GM19025 (cell line): ENCODE measurements around the gene CERK.
A peak's percentile ranks its signal among the peaks of the same experiment; 100 is the strongest.

Source experiments
- ATAC-seq: cut with Tn5 transposase; IDR thresholded peaks from one replicate; pipeline ENCODE4 v1.9.1; 2021; ENCODE audit warnings: mild to moderate bottlenecking, low read depth, moderate library complexity; ENCODE audit not compliant: unreplicated experiment

CERK gene

DNA sequence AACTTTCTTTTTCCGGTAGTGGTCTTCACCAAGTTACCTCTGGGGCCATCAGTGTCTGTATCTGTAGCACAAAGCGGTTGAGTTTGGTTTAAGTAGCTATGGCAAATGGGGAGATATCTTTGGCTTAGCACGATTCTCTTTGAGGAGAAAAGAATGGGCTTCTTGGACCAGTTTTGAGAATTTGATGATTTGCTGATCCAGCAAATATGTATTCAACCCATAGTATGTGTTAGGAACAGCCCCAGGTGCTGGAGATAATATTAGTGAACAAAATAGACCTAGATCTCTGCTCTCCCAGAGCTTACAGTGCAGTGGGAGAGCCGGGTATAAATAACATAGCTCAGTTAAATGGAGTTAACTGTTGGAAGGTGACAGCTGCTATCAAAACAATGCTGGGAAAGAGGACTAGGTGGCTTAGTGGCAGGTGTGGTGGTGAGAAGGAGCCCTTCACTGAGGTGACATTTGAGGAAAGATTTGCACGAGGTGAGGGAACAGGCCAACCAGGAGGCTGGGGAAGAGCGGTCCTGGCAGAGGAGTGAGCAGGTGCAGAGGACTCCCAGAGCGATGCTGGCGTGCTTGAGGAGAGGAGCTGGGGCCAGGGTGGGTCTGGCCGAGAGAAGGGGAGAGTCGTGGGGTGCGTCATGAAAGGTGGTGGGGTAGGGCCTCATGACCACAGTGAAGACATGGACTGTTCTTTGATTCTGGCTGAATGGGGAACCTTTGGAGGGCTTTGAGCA, 29.4 kb upstream of the CERK start:
- ATAC-seq, result no peak

GRCh38 chr22:46766611-46767010, 28.6 kb upstream of the CERK start:
- ATAC-seq, result no peak

GRCh38 chr22:46764779-46765485, 26.9 kb upstream of the CERK start:
- ATAC-seq, result no peak

DNA sequence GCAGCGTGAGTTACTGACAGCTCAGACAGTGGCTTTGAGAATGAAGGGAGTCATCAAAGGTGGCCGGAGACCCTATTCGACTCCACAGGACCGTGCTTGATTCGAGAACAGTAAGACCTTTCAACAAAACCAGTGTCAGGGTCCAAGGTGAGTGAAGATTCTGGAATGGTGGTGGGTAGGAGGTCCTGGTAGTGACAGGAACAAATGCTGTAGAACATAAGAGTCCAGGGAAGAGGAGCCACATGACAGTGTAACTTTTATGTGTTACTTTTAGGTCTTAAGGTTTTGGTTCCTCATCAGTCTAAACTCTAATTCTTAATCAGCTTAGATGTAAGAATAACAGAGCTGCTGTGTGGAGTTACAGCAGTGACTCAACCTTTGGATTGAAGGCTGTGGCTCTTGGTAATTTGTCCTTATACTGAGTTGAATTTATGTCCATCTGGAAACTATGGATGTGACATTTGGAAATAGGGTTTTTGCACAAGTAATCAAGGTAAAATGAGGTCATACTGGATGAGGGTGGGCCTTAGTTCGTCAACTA, 26.2 kb upstream of the CERK start:
- no peak for ATAC-seq

DNA sequence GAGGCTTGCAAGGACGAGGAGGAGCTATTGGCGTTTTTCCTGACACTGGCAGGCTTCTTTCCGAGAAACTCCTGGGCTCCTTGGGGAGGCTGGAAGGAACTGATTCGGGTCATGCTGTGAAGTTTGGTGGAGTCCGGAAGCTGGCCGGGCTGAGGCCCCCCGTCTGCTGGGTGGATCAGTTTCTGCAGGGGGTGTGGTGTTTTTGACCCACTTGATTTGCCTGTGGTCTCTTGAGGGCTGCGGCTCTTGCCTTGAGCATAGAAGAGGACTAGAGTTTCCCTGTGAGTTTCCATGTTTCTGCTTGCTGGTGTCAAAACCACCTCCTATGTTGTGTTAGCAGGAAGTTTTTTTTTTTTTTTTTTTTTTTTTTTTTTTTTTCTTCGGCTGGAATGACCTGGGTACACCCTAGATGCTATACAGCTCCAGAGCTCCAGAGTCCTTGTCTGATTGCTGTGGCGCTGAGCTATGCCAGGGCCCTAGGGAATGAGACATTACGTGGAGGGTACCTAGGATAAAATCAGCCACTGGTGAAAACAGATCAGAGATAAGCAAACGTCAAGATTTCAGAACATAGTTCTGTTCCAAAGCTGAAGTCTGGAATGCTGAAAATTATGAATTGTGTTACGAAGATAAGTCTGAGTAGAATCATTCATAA, 25.1 kb upstream of the CERK start:
- peak; percentile 60 for ATAC-seq

DNA sequence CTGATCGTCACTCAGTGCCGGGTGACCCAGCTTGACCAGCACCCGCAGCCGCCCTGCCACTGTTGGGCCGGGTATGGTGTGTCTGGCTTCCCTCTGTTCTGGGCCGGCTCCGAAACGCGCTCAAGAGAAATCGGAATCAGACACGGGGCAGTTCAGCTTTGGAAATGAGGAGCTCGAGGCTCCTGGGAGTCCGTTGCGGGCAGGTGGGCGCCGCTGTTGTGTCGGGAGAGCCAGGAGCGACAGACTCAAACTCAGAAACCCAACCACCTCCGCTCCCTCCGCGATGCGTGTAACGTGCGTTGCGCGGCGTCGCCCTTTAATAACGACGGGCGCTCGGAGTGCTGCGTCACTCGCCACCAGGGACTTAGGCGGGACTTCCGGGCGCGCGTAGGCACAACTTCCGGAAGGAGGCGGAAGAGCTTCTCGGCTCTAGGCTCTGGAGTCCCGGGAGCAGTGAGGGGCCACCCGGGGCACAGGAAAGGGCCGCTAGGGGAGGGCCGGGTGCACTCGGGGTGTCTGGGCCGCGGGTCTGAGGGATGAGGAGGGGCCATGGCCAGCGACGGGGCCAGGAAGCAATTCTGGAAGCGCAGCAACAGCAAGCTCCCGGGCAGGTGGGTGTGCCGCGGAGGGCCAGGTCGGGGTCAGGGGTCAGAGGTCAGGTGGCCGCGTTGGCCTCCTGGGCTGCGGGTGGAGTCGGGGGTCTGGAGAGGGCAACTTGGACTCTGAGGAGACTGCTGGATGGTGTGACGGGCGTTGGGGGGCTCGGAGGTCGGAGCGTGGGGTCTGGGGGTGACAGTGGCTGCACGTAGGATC, 24.4 kb upstream of the CERK start, which contains the start of gene TBC1D22A:
Gene TBC1D22A, plus strand, starts transcription at position 413 of the 813 bp plus-strand sequence. Its CDS starts 137 bp downstream, at position 550.
- peak; percentile 64 for ATAC-seq

DNA sequence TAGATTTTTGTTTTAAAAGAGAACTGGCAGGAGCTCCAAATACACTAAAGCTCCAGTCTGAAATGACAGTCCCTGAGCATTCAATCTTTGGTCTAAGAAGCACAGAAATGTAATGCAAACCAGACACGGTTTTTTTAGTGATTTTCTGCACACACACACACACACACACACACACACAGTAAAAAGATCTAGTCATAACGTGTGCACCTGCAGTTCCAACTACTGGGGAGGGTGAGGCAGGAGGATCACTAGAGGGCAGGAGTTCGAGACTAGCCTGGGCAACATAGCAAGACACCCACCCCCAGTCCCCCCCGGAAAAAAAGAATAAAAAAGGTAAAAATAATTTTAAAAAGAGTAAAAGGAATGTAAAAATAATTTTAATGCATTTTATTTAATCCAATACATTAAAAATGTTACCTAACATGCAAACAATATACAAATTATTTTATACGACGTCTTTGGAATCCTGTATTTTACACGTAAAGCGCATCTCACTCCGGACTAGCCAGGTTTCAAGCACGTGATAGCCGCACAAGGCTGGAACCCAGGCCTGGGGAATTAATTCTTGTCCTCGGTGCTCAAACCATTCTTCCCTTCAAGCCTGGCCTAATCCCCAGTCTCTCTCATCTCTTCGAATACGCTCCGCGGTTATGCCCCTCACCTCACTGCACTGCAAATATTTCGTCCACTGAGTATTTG, 23.6 kb upstream of the CERK start:
- no peak for ATAC-seq

- ATAC-seq, result no peak
Measured at GRCh38 chr22:46761017-46761416, 23.0 kb upstream of the CERK start.

DNA sequence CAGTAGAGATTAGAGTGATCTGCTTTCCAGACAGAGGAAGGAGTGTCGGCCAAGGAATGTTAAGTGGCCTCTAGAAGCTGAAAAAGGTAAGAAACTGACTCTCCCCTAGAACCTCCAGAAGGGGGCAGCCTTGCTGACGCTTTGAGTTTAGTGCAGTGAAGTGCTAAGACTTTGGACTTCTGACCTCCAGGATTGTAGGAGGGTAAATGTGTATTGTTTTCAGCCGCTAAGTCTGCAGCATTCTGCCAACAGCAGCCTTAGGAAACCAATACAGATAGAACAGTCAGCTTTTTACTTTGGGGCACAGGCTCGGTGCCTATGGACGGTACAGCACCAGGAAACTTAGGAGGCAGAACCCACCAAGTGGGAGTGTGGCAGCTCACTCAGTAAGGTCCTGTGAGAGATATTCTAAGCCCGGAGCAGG, 20.8 kb upstream of the CERK start:
- ATAC-seq, result no peak

- ATAC-seq, result no peak
Measured at GRCh38 chr22:46758121-46758520, 20.1 kb upstream of the CERK start.

GRCh38 chr22:46757104-46757503, 19.1 kb upstream of the CERK start:
- no peak for ATAC-seq

GRCh38 chr22:46756097-46756496, 18.0 kb upstream of the CERK start:
- ATAC-seq, result no peak

- ATAC-seq, result no peak
Measured at GRCh38 chr22:46755525-46755924, 17.5 kb upstream of the CERK start.

GRCh38 chr22:46754826-46755225, 16.8 kb upstream of the CERK start:
- ATAC-seq, result no peak

- no peak for ATAC-seq
Measured at GRCh38 chr22:46754110-46754799, 16.2 kb upstream of the CERK start.

- no peak for ATAC-seq
Measured at GRCh38 chr22:46753761-46754109, 15.7 kb upstream of the CERK start.

DNA sequence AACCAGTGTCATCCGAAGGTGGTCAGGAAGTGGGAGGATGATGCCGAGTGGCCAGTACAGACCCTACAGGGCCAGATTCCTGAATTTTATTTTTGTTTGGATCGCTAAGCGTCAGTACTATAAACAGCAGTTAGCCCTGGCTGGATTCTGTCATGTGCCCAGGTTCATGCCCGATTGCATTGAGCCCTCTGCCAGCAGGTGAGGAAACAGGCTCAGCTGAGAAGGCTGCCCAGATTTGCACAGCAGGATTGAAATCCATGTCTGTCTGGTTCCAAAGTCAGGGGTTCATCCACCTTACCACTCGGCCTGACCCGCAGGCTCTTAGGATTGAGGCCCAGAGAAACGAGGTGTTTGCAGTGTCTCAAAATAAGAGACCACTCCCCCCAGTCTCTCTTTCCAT, 15.3 kb upstream of the CERK start:
- no peak for ATAC-seq

DNA sequence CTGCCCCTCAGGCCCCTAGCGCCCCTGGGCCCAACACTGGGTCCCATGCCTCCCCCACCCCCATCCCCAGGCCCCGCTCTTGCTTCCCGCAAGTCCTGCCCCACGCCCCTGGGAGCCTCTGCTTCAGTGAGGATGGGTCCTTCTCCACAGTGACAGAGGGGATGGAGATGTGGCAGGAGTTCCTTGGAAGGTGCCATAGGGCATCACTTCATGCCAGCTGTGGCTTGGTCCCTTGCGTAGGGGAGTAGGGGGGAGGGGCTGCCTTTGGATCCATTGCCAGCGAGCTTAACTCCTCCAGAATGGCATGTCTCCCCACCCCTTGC, 14.9 kb upstream of the CERK start:
- ATAC-seq, result no peak

GRCh38 chr22:46752286-46752987, 14.4 kb upstream of the CERK start:
- ATAC-seq, result no peak
